Eye (tissue), 1 donor: Measurements from ENCODE around the gene EPHB1.
A peak's percentile ranks its signal among the peaks of the same experiment; 100 is the strongest.
"Not testable (repeated sequence)": the region's sequence is repeated elsewhere in the genome, so short reads cannot be mapped to it uniquely, and the experiment has no call there.

Source experiments
- DNase-seq: peaks from one replicate; pipeline ENCODE4 v3.0.0-alpha.2; 2015

Gene EPHB1

DNA sequence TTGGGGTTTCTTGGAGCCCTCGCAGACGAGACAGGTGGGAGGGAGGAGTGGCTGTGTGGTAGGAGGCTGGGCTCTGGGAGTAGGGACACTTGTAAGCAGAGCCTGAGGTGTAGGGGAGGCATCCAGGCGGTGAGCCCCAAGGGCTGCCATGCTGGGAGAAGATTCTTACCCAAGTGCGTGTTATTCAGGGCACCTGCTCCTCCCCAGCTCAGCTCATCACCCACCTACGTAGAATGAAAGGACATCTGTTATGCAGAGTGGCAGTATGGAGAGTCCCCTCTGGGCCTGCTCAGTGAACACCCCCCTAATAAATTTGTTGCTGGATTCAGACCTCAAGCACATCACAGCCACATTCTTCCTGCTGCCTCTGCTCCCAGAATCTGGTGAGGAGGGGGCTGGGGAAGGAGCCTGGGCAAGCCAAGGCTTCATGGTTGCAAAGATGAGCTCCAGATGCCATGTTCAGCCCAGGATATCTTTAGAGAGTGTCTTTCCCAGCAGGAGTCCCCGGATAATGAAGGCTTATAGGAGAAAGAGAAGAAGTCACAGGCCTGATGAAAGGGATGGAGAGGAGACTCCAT lies 261.8 kb downstream of the EPHB1 start:
- DNase-seq: no peak

DNA sequence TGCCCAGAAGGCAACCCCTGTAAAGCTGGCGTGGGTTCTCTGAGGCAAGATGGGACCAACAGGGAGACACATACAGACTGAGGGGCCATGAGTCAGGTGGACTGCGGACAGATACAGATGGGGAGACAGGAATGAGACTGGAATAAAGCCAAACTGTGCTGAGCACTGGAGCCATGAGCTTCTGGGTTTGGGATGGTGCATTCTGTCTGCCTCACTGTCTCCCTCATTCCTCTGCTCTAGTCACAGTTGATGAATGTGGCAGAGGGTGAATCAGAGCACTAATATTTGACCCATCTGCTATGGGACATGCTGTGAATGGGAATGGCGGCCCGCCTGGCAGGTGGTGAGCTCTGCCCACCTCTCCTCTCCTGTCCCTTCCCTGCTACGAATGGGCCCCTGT lies 262.9 kb downstream of the EPHB1 start:
- no peak for DNase-seq

DNA sequence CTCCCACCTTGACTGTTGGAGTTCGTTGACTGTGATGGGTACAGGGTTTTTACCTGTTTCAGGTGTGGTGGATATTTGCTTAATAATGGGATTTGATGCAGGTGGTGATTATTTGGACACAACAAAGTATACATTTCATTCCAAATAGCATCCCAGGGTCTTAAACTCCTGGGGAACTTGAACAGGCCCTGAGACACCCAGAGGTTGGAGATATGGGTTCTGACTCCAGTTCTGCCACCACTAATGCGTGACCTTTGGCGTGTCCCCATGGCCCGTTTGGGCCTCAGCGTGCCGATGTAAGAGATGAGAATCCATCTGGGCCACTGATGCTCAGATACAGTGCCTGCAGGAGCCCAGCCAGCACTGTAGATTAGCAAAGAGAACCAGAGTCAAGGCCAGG lies 264.5 kb downstream of the EPHB1 start:
- DNase-seq: no peak

DNA sequence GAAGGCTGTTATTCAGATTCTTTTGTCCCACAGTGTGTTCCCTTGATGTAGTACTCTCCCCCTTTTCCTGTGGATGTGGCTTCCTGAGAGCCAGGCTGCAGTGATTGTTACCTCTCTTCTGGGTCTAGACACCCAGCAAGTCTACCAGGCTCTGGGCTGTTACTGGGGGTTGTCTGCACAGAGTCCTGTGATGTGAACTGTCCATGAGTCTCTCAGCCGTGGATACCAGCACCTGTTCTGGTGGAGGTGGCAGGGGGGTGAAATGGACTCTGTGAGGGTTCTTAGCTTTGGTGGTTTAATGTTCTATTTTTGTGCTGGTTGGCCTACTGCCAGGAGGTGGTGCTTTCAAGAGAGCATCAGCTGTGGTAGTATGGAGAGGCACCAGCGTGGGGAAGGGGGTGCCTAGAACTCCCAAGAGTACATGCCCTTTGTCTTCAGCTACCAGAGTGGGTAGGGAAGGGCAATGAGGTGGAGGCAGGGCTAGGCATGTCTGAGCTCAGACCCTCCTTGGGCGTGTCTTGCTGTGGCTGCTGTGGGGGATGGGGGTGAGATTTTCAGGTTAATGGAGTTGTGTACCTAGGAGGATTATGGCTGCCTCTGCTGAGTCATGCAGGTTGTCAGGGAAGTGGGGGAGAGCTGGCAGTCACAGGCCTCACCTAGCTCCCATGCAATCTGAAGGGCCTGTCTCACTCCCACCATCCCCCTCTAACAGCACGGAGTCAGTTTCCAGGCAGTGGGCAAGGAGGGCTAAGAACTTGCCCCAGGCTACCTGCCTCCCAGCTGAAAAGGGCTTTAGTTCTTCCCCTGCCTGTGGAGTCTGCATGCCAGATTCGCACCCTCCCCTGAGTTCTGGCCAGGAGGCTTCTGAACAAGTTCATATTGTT lies 272.0 kb downstream of the EPHB1 start:
- not testable (repeated sequence) for DNase-seq

DNA sequence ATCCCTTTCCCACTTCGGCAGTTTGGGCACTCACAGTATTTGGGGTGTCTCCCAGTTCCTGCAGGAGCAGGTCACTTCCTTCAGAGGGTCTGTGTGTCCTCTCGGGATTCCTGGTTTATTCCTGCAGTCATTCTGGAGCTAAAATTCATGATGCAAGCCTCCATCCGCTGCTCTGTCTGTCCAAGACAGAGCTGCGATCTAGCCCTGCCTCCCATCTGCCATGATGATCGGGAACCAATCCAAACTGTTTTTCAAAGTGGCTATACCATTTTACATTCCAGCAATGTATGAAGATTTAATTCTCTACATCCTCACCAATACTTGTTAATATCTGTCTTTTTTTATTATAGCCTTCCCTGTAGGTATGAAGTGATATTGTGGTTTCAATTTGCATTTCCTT lies 273.0 kb downstream of the EPHB1 start:
- DNase-seq: no peak

DNA sequence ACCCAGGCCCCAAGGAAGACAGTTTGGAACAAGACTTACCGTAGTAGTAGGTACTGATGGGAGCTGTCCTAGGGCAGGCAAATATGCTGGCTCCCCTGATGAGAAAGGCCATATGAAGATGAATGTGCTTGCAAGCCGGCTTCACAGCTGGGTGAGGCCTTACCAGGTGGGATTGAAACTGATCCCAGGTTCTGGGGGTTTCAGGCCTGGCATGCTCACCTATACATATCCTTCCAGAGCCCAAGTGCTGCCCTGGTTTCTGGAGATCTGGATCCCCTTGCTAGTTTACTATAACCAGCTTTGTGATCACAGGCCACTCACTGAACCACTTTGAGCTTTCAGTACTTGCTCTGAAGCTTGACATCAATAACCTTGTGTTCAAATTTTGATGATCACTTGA lies 274.3 kb downstream of the EPHB1 start:
- DNase-seq: no peak

DNA sequence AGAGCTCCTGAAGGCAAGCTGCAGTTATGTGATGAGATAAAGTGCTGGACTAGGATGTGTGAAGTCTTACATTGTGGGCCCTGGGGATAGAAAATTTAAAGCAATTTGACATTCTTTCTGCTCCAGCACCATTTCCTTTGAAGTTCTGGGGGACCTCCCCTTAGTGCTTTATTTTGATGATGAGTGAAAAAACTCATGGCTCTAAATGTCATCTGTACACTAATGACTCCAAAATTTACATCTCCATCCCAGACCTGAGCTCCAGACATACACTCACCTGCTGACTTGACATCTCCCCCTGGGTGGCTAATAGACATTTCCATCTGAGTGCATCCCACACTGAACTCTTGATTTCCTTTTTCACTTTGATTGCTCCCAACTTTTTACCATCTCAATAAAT lies 276.4 kb downstream of the EPHB1 start:
- no peak for DNase-seq

DNA sequence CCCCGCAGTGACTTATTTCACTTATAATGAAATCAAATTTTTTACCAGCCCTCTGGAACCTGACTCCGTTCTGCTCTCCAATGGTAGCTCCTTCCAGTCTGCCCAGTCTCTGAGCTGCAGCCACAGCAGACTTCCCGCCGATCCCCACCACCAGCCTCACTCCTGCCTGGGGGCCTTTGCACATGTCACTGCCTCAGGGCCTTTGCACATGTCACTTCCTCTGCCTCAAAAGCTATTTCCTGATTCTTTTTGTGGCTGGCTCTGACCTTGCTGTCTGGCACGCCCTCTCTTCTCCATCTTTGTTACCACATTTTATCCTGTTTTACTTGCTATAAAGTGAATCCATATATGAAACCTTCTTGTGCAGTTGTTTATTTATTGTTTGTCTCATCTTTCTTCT lies 277.4 kb downstream of the EPHB1 start:
- DNase-seq: no peak

DNA sequence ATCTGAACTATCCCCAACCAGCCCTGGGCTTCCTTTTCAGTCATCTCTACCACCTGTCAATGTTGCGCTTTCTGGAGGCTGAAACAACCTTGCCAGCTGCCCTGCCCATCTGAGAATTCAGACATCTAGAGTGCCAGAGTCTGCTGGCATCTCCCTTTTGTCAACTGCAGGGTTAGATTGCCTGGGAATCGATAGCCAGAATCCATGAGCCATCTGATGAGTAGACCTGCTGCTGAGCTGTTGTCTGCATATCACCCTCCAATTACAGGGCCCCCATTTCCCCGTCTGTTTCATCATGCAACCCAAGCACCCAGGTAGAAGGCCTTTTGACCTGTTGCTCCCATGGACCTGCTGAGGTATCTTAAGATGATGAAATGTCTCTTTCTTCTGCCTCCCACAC lies 280.1 kb downstream of the EPHB1 start:
- DNase-seq: no peak

DNA sequence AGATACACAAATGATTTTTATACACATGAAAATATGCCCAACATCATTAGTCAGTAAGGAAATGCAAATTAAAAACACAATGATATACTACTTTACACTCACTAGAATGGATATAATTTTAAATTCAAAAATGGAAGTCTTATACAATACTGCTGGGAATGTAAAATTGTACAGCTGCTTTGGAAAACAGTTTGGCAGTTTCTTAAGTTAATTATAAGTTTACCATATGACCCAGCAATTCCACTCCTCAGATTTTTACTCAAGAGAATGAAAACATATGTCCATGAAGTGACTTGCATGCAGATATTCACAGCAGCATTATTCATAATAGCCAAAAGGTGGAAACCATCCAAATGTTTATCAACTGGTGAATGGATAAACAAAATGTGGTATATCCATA lies 281.3 kb downstream of the EPHB1 start:
- DNase-seq: no peak

DNA sequence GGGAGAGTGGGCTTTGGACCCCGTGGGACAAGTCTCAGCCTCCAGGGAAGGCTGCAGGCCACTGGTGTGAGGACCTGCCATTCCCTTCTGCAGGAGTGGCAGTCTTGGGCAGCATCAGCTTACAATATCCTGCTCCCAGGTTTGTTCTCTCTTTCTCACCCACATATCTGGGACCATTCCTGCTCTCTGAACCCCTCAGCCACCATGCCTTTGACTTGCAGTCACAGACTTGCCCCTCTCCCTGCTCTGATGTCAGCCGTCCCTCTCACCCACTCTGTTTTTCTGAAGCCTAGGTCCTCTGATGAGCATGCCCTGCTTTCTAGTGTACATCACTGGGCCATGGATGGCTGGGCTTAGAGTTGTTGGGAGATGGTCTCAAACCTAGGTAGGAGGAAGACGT lies 282.1 kb downstream of the EPHB1 start:
- DNase-seq: no peak

DNA sequence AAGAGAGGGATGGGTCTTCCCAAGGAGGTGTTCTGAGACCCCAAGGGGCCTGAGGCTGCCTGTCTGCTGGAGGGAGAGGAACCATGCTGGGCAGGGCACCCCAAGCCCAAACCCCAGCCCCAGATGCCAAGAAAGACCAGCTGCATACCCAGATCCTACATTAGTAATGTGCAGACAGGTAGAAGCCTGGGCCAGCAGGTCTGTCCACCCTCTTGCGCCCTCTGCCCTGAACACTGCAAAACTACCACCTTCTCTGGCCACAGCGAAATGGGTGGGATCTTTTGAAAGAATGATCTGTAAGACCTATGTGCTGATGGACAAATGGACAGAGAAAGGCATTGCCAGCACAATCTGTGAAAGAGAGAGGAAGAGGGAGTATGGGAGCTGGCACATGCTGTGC lies 283.2 kb downstream of the EPHB1 start:
- no peak for DNase-seq

DNA sequence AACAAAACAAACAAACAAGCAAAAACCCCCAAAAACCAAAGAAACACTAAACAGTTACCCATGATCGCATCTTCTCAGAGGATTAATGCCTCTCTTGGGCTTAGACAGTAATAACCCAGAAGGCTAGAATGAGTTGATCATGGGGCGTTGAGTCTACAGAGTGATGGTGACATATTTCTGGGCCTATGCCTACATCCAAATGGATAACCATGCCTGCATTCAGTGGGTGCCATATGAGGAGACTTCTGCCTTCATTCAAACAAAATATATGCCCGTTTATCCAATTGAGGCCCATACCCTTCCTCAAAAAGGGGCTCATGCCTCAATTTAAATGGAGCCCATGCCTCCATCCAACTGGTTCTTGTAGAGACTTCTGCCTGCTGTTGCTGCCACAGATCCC lies 284.0 kb downstream of the EPHB1 start:
- no peak for DNase-seq

DNA sequence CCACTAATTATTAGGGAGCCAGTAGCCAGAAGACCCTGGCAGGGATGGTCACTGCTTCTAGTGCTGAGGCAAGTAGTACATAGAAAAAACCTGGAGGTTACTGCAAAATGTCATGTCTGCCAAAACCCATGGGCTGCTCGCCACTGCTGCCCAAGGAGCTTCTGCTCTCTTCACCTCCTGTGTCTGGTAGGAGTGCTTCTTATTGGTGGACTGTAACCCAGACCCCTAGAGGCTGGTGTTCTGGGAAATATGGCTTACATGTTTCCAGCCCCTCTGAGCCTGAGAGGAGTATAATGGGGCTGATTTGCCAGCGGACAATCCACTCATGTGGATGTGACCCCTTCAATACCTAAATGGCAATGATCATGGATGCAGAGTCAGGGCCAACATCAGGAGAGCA lies 286.4 kb downstream of the EPHB1 start:
- no peak for DNase-seq

DNA sequence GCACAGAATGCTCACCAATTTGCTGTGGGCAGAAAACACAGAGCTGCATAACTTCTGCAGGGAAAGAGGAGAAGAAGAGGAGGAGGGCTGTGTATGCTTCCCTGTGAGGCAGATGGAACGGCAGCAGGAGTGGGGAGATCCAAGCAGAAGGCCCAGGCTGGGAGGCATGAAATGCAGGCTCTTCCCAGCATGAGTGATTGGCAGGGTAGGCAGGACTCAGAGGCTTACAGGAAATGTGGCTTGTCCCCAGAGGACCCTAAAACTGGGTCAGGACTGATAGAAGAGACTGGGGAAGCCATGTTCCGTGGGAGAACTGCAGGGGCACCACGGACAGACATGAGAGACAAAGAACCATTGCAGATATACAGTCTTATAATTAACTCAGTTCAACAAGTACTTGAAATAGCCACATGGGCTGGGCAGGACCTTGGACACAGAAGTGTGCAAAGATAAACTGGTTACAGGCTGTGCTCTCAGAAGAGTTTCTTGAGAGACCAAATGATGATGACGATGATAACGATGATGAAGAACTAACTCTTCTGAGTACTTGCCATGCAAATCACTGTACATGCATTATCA lies 286.9 kb downstream of the EPHB1 start:
- peak; percentile 23 for DNase-seq

DNA sequence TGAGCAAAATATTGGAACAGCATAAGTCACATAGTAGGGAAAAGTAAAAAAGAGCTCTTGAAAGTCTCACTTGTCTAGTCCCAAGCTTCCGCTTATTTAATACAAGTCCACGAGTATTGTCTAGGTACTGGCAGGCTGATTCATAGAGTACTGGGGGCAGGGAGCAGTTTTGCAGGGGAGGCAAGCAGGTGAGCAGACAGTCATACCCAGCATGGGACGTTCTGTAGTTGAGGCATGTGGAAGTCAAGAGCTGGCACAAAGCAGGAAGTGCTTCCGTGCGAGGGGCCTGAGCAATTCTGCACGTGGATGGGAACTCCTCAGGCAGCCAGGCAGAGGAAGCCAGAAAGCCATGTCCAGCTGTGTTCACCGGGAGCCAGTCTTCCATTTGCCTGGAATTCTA lies 287.6 kb downstream of the EPHB1 start:
- no peak for DNase-seq

DNA sequence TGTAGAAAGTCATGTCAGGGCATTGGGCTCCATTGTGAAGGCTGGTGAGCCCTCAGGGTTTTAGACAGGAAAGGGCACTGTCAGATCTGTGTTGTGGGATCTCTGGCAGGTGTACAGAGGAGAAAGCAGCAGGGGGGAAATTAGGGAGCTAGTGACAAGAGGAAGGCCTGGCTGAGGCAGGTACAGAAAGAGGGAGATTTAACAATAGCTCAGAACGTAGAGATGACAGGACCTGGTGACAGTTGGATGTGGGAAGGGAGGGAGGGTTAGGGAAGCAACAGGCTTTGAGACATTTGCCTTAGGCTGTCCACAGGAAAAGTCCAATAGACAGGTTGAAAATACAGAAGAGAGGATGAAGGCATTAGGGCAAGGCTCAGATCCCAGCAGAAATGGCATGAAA lies 288.1 kb downstream of the EPHB1 start:
- no peak for DNase-seq

DNA sequence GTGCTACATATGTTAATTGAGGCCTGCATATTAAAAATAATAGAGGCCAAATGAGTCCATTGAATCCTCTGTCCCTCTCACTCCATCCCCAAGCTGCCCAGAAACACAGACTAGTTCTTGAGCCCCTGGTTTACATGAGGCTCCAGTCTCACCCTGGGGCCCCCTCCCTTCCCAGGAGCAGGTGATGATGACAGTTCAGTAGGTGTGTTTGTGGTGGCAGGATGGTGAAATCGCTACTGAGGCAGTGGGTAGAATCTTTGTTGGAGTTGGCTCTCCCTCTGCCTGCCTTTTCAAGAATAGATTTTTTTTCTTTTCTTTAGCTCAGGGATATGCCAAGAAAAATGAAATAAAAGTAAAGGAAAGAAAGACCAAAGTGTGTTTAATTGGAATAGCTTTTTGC lies 288.7 kb downstream of the EPHB1 start:
- no peak for DNase-seq

DNA sequence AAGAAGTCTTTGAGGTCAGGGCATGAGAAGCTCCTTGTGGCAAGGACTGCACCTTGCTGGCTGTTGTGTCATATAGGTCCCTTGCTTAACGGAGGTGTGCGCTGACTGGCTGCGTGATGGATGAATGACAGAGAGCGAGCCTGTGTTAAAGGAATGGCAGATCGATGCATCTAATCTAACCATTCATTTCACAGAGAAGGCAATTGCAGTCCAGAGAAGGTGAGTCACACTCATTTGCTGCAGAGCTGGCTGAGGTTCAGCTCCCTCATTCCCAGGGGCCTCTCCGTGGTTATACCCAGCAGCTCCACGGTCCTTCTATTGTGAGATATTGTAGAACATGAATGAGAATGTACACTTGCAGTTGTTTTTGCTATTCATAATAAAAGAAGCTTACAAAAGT lies 289.3 kb downstream of the EPHB1 start:
- no peak for DNase-seq

DNA sequence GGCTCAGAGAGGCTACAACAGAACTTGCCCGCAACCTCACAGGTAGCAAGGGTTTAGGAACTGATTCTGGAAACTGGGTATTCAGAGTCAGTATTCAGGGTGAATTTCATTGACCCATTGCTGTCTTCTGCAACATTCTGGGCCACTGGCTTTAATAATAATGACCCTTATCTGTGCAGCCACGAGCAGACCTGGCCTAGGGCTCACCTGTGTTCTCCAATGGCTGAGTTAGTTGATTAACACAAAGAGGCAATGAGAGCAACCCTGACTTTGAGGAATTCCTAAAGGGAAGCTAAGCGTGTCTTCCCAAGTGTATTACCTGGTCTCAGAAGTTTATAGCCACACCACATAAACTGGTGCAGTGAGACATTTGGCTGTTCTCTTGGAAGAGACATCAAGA lies 289.9 kb downstream of the EPHB1 start:
- no peak for DNase-seq

DNA sequence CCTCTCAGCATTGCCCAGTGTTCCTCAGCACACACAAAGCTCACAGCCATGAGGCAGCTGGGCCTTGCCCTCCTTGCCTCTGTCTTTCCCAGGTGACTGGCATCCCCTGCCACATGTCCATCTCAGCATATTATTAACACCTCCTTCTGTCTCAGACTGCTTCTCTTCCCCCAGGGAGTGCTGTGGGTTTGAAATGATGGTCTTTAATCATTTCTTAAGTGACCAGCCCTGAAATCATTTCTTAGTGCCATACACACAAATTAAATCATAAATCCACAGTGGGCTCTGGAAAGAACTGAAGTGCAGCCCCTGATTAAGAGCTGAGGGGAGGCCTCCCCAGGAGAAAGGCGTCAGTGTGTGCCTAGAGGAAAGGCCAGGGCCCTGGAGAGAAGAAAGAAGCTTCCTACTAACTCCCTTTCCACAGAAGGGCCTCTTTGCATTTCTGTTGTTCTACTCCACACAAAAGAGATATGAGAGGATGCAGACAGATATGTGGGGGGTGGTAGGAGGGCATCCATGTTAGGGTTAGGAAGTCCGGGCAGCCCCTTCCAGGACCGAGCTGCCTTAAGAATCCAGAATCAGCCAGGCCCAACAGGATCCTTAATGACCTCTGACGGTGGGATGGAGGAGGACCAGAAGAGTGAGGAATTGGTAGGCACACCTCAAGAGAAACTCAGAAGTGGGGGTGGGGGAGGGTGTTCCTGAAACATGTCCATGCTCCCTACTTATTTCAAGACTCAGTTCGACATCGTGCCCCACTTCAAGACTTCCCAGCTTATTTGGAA lies 290.8 kb downstream of the EPHB1 start:
- no peak for DNase-seq

DNA sequence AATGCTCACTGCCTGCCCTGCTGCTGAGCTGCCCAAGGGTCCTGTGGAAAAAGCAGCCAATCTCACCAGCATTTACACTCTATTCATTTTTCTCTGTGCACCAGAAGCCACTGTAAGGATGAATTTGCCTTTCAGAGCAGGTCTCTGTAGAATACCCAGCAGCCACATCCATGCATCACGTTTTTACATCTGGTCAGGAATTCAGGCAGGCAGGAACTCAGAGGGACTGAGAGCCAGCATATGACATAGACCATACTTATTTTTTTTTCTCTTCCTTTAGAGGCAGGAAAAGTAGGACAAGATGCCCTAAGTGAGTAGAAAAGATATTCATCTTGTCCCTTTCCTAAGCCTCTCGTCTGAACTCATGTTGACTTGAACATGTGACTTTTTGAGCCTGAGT lies 292.7 kb downstream of the EPHB1 start:
- DNase-seq: peak; percentile 14

DNA sequence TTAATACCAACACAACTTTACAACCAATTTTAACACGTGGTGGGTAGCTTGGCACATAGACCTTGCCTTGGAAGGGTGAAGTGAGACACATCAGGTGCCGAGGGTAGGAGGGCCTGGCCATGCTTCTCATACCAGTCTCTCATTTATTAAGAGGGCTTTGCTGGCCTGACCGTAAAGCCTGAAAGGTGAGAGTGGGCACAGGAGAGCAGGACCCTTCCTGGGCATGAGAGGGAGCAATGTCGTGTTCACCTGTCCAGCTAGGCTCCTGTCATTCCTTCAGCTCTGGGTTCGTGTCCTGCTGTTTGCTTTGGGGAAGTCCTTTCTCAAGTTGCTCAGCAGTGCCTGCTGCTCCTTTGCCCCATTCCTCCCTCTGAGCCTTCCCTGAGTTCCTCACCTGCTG lies 294.4 kb downstream of the EPHB1 start:
- no peak for DNase-seq
